Fibroblast of skin of abdomen (primary cell): ENCODE results near the gene GNL1.
"Not testable (repeated sequence)": the region's sequence is repeated elsewhere in the genome, so short reads cannot be mapped to it uniquely, and the experiment has no call there.

ENCODE experiments used
- DNase-seq: peaks from one replicate; pipeline ENCODE4 v3.0.0-alpha.2; 2013

The GNL1 gene

DNA sequence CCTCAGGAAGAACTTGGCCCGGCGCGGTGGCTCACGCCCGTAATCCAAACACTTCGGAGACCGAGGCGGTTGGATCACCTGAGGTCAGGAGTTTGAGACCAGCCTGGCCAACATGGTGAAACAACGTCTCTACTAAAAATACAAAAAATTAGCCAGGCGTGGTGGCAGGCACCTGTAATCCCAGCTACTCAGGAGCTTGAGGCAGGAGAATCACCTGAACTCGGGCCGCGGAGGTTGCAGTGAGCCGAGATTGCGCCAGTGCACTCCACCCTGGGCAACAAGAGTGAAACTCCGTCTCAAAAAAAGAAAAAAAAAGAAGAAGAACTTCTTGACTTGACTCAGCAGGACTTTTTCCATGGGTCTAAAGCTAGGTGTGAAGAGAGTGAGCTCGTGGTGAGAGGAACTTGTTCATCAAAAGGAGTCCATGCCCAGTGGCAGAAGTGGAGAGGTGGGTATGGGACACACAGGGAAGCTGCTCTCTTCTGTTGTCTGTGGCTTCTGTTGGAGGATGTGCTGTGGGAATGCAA is 26.9 kb downstream of the GNL1 start:
- DNase-seq = not testable (repeated sequence)

GRCh38 chr6:30526444-30526843 is 29.8 kb downstream of the GNL1 start:
- DNase-seq = not testable (repeated sequence)

DNA sequence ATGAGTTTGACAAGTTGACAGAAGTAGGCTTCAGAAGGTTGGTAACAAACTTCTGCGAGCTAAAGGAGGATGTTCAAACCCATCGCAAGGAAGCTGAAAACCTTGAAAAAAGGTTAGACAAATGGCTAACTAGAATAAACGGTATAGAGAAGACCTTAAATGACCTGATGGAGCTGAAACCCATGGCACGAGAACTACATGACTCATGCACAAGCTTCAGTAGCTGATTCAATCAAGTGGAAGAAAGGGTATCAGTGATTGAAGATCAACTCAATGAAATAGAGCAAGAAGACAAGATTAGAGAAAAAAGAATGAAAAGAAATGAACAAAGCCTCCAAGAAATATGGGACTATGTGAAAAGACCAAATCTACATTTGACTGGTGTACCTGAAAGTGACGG is 34.3 kb downstream of the GNL1 start:
- DNase-seq = not testable (repeated sequence)

GRCh38 chr6:30521082-30521481 is 35.2 kb downstream of the GNL1 start:
- DNase-seq = peak; percentile 25

DNA sequence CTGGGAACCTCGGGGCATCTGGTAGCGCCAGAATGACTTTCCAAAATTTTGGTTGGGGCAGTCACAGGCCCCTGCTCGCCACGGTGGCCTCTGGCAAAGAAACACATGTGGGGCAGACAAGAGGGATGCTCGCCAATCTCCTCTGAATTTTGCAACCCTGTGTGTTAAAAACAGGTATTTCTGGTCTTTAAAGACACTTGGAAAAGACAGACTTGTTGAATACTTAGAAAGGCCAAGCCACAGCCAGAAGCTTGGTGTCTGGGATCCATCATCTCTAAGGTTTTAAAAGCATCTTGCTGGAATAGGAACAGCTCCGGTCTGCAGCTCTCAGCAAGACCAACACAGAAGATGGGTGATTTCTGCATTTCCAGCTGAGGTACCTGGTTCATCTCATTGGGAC is 35.8 kb downstream of the GNL1 start:
- no peak for DNase-seq

DNA sequence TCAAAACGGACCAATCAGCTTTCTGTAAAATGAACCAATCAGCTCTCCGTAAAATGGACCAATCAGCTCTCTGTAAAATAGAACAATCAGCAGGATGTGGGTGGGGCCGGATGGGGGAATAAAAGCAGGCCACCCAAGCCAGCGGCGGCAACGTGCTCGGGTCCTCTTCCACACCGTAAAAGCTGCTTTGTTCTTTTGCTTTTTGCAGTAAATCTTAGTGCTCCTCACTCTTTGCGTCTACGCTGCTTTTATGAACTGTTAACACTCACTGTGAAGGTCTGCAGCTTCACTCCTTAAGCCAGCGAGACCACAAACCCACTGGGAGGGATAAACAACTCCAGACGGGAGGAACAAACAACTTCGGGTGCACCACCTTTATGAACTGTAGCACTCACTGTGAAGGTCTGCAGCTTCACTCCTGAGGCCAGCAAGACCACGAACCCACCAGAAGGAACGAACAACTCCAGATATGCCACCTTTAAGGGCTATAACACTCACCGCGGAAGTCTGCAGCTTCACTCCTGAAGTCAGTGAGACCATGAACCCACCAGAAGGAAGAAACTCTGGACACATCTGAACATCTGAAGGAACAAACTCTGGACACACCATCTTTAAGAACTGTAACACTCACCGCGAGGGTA is 37.7 kb downstream of the GNL1 start:
- not testable (repeated sequence) for DNase-seq

- not testable (repeated sequence) for DNase-seq
Observed at GRCh38 chr6:30517767-30518504, 38.4 kb downstream of the GNL1 start.

- DNase-seq = not testable (repeated sequence)
Observed at GRCh38 chr6:30516754-30517076, 39.6 kb downstream of the GNL1 start.

DNA sequence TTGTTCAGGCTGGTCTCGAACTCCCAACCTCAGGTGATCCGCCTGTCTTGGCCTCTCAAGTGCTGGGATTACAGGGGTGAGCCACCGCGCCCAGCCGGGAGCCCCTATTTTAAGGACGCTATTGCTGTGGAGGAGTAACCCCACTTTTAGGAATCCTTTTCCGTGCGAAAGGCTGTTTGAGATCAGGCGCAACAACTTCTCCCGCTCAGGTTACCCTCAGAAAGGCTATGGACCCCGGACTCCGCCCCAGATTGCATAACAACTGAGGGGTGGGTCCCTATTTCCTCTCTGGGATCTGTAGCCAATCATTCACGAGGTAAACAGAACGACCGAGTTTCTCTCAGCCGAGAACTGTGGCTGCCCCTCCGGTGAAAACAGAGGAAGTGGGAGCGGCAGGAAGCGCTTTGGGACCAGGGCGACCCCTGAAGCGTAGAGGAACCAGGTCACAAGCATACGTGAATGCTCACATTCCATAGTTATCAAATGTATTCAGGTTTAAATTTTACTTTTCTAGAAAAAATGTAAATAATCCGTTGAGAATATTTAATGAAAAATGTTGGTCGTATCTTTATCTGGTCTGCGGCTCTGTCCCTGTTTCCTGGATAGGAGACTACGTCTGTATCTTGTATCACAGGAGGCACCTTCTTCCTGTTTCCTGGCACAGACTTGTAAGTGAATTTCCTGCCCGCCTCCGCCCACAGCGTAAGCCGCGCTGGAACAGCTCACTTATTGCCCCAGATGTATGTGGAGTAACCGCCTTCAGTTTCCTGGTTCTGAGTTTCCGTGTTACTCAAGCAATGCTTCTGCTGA is 40.1 kb downstream of the GNL1 start:
- peak; percentile 87 for DNase-seq

DNA sequence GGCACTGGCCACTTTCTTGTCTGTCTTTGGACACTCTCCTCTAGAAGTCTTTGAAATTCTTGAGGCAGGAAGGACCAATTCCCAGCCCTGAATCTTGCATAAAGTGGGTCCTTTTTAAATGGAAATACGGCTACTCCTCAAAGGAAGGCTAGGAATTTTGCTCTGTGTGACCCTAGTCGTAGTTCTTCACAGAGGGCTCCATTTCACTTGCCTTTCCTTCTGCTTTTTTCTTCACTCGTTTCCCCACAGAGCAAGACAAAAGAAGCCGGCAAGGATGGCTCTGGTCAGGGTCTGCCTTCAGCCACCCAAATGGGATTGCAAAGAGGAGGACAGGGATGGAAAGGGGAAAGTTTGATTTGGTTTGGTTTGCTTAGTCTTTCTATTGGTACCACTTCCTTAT is 41.2 kb downstream of the GNL1 start:
- no peak for DNase-seq

- no peak for DNase-seq
Observed at GRCh38 chr6:30513451-30513850, 42.8 kb downstream of the GNL1 start.

GRCh38 chr6:30511169-30511546 is 45.1 kb downstream of the GNL1 start:
- no peak for DNase-seq

DNA sequence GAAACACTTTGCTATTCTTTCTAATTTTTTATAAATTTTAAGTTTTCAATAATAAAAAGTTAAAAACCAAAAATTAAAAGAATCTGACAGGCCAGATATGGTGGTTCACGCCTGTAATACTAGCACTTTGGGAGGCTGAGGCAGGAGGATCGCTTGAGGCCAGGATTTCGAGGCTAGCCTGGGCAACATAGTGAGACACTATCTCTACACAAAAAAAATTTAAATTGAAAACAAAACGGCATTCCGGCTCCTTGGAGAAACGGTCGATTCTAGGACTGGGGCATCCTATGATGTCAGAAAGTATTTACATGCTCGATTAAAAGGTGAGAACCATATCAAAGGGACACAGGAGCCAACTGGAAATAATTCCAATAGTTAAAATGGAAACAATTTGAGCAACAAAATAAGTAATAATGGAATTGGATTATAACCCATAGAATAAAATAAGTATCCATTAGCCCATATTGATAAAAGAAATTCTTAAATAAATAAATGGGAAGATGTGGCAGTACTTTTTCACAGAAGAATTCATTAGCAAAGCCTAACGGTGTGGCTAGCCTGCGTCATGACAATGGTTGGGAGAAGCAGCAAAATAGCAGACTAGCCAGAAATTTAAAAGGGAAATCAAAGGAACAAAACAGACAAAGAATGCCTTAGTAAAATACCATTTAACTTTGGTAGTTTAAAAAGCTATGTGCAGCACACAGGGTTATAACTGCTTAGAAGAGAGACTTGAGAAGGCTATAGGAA is 45.7 kb downstream of the GNL1 start:
- no peak for DNase-seq

DNA sequence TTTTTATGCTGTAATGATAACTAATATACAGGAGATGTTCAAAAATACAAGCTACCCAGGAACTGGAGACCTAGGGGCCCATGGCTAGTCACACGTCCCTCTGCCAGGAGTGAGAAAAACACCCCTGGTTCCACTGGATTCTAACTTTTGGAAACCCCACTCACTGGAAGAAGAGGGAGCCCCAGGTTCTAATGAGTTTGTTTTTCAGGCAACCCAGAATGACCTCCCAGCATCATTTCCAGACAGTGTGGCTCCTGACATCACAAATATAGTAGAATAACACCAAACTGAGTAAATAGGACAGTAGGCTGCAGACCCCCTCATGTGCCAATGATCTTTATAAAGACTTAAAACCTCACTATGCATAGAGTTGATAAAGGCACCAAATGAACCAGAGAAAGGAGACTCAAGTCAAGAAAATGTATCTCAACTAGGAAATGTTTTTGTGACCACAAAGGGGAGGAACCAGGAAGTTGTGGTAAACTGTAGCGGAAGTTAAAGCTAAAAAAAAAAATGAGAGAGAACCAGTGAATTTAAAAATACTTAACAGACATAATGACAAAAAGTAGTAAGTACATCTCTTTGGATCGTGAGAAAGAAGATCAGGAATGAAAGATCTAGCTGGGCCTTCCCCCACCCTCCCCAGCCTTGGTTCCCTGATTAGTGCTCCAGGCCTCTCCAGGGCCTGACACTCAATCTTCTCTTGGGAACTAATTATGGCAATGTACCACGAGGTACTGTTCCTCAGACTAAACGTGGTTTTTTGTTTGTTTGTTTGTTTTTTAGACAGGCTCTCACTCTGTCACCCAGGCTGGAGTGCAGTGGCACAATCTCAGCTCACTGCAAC is 47.2 kb downstream of the GNL1 start:
- peak; percentile 34 for DNase-seq

- DNase-seq = no peak
Observed at GRCh38 chr6:30507849-30508827, 48.2 kb downstream of the GNL1 start.

DNA sequence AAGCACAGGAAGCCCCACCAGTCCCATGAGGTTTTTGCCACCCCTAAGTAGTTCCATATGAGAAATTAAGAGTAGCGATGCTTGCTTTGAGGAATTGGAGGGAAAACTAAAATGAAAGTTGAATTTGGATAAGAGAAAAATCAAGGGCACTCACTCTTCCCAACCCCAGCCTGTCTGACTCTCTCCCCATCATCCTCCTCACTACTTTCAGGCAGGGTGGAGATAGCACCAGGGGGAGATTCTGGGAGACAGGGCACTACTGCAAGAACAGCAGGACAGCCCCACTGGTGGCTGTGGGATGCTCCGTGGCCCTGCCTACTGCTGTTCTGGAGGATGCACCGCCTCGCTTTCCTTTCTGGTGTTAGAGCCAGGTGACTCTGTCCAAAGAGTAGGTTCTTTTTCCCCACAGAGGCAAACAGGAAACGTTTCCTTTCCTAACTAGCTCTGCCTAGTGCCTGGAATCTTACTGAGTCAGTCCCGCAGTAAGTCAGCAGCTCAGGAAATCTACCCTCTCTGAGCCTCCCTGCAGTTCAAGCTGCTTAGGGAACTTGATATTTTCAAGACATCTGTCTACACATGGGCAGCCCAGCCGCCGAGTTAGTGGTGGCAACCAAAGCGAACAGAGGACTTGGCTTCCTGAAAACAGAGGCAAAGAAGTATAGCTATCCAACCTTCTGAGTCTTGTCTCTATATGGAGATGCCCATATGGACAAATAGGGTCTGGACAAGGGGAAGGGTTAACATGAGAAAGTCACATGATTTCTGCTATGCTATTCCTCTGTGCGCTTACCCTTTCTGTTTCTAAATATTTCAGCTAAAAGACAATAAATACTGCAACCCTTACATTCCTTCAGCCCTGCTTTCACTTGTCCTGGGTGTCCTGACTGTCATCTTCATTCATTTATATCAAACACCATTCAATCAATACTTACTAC is 55.6 kb downstream of the GNL1 start:
- peak; percentile 23 for DNase-seq

- DNase-seq = not testable (repeated sequence)
Observed at GRCh38 chr6:30498705-30499104, 57.6 kb downstream of the GNL1 start.

DNA sequence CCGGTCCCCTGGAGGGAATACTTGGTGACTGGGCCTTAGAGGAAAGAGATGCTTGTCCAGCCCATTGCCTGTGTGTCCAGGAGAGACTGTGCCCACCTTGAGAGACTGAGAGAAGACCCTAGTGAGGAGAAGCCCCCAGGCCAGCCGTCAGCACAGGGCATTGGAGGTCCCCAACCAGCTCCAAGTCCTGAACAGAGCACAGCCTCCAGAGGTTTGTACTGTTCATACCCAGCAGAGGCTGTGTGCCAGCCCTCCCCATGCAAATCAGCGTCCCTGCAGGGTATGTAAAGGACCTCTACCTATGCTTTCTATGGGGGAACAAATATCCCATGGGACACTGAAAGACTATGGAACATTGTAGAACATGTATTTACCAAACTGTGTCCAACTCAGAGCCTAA is 58.6 kb downstream of the GNL1 start:
- DNase-seq = no peak

DNA sequence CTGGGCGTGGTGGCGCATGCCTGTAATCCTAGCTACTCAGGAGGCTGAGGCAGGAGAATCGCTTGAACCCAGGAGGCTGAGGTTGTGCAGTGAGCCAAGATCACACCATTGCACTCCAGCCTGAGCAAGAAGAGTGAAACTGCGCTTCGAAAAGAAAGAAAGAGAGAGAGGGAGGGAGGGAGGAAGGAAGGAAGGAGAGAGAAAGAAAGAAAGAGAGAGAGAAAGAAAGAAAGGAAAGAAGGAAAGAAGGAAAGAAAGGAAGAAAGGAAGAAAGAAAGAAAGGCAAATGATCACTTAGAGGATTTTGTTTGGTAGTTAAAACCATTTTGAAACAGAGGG is 59.1 kb downstream of the GNL1 start:
- DNase-seq = not testable (repeated sequence)
